ENCODE data around the gene PRM2. TPM values are rescaled to one million over a fixed set of nuclear protein-coding genes. Genes with fewer than 3 reads are reported as not detected.

PRM2 gene
- total RNA-seq, 1 donor from 2014 or later: not detected

DNA sequence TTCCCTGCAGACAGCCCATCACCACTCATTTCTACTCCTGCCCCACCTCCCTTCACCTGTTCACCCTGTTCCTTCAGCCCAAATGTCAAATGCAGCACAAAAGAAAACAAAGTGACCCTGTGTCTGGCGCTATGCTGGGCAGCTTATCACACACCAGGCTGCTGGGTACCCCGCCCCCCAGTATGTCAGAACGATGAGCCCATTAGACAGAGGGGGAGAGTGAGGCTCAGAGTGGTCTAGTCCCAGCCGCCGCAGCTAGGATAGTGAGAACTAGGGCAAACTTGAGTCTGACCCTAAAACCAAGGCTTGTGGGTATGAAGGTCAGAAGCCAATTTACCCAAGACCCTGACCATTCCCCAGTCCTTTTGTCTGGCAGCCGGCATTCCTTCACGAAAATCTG, 11.2 kb downstream of the PRM2 start:
- DNase-seq (ENCODE audit: low spot score in 2 of 2) (no peak), FAIRE-seq (no peak)

GRCh38 chr16:11264155-11264832, 12.0 kb downstream of the PRM2 start:
- DNase-seq (ENCODE audit: low spot score in 2 of 2) (no peak), FAIRE-seq (no peak)

DNA sequence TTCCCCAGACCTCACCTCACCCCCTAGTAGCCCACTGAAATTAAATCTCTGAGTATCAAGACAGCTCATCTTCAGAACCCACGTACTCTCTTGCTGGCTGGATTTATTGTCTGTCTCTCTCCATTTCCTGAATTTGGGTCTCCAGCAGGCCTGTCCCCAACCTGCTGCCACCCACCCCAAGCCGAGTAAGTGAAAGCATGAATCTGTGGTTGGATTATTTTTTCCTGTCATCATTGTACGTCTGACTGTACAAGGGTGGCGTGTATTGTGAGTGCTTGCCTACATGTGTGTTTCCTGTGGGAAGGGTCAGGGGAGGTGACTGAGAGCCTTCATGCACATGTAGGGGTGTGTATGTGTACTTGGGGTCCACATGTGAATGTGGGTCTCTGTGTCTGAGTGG, 12.5 kb downstream of the PRM2 start:
- no peak for FAIRE-seq

GRCh38 chr16:11262915-11263314, 13.4 kb downstream of the PRM2 start:
- FAIRE-seq (no peak), DNase-seq (ENCODE audit: low spot score in 2 of 2) (no peak)

More for the DNA sequence above, 12.5 kb downstream of the PRM2 start:
- DNase-seq (ENCODE audit: low spot score in 2 of 2): no peak

- DNase-seq (ENCODE audit: low spot score in 2 of 2): no peak
Observed at GRCh38 chr16:11260596-11260966, 15.7 kb downstream of the PRM2 start.

DNA sequence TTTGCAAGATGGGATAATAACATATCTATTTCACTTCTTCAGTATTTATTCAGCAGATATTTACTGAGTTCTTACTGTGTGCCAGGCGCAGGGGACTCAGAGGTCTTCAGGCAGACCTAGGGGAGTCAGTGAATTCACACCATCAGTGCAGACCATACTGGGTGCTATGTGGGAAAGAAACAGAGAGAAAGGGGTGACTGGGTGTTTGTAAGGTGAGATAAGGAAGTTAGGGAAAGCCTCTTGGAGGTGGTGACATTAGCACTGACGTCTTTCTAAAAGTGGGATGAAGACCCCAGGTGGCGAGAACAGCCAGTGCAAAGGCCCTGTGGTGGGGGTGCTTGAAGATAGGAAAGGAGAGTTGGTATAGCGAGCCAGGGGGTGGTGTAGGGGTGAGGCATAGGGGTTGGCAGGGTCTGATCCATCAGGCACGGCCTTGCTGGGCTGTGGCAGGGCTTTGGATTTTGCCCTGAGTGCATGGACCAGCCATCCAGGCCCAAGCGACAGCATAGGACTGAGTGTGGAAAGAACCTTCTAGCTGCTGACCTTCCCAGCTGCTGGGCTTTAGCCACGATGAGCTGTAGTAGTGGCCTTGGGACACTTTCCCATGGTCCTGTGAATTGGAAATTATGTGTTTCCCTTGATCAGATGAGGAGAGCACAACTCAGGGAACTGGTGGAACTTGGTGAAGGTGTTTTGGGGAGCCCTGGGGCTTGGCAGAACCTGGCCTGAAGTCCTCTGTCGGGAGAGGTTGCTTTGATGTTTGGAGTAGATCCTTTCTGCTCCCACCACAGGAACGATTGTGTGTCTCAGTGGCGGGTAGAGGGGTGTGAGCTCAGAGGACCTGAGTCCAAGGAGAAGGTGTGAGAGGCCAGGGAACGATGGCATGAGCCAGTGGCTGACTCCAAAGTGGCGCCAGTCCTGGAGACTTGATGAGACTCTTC, 16.4 kb downstream of the PRM2 start:
- FAIRE-seq: no peak
- DNase-seq (ENCODE audit: low spot score in 2 of 2): no peak

More at GRCh38 chr16:11260596-11260966, 15.7 kb downstream of the PRM2 start:
- no peak for FAIRE-seq

DNA sequence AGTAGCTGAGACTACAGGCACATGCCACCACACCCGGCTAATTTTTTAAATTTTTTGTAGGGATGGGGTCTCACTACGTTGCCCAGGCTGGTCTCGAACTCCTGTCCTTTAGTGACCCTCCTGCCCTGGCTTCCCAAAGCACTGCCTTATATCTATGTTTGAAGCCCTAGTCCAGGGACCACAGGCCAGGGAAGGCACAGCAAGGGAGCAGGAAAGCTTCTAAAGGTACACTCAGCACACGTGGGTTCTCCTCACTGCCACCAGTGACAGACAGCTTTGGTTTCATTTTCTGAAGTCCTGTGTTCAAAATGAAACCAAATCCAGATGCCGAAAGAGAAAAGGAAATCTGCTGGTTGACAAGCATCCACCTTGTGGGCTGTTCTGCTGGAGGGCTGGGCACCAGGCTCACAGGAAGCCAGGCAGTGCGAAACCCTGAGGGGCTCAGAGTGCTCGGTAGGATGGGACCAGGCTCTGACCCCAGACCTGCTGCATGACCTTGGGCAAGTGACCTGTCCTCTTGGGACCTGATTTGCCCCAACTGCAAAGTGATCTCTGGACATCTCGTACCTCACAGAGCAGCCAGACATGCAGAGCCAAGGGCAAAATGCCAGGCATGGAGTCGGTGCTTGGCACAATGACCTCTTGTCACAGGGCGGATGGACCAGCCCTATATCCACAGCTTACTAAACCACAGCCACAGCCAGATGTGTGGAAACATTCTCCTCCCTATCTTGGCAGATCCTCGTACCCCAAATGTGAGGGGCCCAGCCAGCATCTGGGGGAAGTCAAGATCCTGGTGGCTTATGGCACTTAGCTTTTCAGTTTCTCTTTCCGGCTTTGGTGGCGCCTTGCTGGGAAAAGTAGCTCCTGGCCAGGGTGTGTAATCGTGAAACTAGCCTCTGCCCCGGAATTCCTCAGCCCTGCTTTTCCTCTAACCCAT, 17.5 kb downstream of the PRM2 start:
- FAIRE-seq: no peak

GRCh38 chr16:11257131-11257938, 18.9 kb downstream of the PRM2 start:
- DNase-seq (ENCODE audit: low spot score in 2 of 2) (peak; percentile 67 to 79), FAIRE-seq (no peak)

More for the DNA sequence above, 17.5 kb downstream of the PRM2 start:
- DNase-seq (ENCODE audit: low spot score in 2 of 2): peak; percentile 48 to 55

DNA sequence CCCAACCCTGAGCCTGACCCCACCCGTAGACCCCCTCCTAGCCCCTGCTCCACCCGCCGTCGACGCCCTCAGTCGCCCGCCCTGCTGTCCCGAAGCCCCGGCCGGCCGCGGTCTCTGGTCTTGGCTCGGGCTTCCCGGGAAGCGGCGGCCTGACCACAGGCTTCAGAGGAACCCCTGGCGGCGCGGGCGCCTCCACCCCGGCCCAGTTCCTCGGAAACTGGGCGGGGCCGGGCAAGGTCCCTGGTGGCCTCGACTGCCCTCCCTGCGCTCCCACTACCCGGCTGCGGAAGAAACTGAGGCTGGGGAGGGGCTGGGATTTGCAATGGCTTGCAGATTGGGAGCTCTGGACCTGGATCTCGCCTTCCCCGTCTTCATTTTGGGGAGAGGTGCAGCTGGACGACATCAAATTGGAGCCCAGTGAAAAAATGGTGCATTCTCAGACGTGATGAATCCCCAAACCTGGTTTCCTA, 19.6 kb downstream of the PRM2 start:
- DNase-seq (ENCODE audit: low spot score in 2 of 2) (peak in 1 of 2 donors; percentile 34), FAIRE-seq (no peak)

DNA sequence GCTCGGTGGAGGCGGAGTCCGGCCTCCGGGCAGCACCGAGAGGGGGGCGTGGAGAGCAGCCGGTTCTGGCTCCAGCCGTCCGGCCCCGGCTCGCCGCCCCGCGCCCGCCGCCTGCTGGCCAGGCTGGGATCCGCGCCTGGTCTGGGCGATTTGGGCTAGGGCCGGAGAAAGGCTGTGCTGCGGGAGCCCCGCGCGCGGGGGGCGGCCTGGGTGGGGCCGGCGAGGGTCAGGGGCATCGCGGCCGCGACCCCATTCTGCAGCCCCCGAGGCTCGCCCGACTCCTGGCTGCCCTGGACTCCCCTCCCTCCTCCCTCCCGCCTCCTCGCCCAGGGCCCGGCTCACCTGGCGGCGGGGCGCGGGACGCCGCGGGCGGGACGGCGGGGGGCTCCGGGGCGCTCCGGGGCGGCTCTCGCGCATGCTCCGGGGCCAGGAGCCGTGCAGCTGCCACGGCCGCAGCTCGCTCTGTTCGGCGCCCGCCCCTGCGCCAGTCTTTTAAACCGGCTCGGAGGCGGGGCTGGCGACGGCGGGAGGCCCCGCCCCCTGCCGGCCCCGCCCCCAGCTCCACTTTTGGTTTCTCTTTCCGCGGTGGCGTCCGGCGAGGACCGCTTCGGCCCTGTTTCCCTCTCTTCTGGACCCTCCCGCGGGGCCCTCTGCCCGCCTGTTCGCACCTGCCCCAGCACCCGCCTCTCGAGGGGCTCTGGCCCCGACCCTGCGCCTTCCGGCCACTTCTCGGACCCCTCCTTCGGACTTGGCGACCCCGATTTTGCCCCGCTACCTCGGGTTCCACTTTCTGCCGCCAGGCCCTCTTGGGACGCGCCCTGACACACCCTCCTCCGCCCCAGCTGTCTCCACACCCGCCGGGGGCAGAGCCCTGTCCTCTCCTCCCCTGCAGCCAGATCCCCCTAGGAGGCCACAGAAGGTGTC, 20.3 kb downstream of the PRM2 start, which contains the start of gene SOCS1:
TSS of gene SOCS1 (minus strand) at position 468 of the 924 bp plus-strand sequence. CDS start 726 bp downstream, outside the sequence.
- no peak for FAIRE-seq
- DNase-seq (ENCODE audit: low spot score in 2 of 2): peak; percentile 95 to 97

DNA sequence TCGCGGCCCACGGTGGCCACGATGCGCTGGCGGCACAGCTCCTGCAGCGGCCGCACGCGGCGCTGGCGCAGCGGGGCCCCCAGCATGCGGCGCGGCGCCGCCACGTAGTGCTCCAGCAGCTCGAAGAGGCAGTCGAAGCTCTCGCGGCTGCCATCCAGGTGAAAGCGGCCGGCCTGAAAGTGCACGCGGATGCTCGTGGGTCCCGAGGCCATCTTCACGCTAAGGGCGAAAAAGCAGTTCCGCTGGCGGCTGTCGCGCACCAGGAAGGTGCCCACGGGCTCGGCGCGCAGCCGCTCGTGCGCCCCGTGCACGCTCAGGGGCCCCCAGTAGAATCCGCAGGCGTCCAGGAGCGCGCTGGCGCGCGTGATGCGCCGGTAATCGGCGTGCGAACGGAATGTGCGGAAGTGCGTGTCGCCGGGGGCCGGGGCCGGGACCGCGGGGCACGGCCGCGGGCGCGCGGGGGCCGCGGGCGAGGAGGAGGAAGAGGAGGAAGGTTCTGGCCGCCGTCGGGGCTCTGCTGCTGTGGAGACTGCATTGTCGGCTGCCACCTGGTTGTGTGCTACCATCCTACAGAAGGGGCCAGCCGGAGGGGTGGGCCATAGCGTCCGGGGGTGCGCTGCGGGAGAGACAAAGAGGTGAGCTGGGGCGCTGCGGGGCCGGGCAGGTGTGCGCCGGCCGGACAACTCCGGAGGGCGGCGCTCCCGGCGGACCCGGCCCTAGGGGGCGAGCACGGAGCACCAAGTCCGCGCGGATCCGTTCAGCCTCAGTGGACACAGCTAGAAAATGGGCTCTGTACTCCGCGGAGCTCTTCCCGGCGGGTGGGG, 21.2 kb downstream of the PRM2 start:
- DNase-seq (ENCODE audit: low spot score in 2 of 2) (peak in 1 of 2 donors; percentile 47), FAIRE-seq (no peak)

- FAIRE-seq: no peak
Observed at GRCh38 chr16:11253995-11254912, 22.0 kb downstream of the PRM2 start.

DNA sequence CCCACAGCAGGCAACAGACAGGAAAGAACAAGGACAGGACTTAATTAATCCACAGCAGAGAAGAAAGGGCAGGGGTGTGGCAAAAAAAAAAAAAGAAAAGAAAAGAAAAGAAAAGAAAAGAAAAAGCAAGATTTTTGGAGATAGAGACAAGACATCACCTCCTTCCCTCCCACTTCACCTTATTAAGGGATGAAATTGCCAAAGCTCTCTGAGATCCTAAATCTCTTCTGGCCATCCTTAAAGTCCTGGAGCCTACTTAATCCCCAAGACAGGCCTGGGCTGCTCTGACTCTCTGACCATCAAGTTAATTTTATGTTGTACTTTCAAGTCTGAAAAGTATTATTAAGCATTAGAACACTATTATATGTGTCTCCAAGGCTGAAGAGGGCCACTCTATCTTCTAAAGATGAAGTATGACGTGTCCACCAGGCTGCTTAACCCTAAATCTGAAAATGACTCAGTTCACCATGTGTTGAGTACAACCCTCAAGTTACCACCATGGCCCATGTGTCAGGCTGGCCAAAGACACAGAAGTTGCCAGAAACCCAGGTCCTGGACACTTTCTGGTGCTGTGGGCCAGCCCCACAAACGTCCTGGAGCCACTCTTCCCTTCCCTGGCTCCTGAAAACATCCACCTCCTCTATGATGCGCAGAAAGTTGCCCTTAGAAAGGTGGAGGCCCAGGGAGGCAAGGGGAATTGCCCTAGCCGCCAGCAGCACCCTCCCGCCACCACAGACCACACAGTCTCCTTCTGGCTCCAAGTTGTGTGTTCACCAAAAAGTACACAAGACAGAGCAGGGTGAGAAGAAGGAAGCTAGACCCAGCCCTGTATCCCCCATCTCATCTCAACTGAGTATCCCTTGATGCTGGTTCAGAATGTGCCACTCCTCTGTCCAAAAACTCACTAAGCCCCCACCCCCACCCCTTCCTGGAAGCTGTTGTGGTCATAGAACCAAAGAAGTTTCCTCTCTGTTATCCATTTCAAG, 23.0 kb downstream of the PRM2 start:
- FAIRE-seq (no peak), DNase-seq (ENCODE audit: low spot score in 2 of 2) (no peak)

More at GRCh38 chr16:11253995-11254912, 22.0 kb downstream of the PRM2 start:
- no peak for DNase-seq (ENCODE audit: low spot score in 2 of 2)

DNA sequence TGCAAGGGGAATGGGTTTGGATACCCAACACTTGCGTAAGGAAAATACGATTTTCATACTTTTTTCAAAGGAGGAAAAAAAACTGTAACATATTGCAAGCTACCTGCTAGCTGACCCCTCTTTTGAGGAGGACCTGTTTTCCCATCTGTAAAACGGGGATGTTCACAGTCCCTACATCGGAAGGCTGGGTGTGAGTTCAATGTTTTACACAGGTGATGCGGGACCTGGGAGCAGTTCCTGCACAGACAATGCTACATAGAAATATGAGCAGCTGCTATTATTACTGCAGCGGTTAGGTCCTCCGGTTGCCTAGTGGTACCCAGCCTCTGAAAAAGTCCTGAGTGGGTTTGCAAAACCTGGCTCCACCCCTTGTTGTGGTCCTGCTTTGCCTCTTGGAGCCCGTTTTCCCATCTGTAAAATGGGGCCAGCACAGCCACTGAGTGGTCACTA, 23.8 kb downstream of the PRM2 start:
- no peak for FAIRE-seq
- DNase-seq (ENCODE audit: low spot score in 2 of 2): no peak
